Renal cortex interstitium (tissue), 11 donors: ENCODE results near the gene SPAG9. TPM values are rescaled to one million over a fixed set of nuclear protein-coding genes. Genes with fewer than 3 reads are reported as not detected.

Source experiments
- DNase-seq, 11 donors: peaks; one replicate each; pipeline ENCODE4 v3.0.0-alpha.2; 2013; ENCODE audit warnings: low read depth in 9 of 11, low spot score in 4 of 11; ENCODE audit errors: extremely low read depth in 1 of 11
- polyA plus RNA-seq, 3 donors: library from polyadenylated mRNA; unstranded; fragments of 120-200 nt; gene quantifications; one replicate each; pipeline ENCODE4 v1.2.1, GENCODE V29; 2013; ENCODE audit not compliant: insufficient read length in 3 of 3

SPAG9 gene
- polyA plus RNA-seq, 3 donors = 97.0 to 129 (median 103) TPM

DNA sequence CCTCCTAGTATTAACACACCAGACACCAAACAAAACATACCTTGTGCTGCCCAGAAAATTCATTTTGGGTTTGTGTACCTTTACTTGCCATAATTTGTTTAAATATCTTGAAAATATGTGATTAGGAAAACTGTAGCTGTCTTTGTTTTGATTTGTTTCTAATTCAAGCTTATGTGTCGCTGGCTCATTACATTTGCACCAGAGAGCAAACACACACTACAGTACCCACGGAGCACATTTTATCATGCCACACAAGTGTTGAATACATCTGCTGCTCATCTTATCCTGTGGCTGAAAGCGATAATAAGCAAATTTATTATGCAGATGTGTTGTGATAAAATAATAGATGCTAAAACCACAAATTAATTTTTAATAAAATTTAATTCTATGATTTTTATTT lies 63.1 kb downstream of the SPAG9 start:
- DNase-seq = no peak

DNA sequence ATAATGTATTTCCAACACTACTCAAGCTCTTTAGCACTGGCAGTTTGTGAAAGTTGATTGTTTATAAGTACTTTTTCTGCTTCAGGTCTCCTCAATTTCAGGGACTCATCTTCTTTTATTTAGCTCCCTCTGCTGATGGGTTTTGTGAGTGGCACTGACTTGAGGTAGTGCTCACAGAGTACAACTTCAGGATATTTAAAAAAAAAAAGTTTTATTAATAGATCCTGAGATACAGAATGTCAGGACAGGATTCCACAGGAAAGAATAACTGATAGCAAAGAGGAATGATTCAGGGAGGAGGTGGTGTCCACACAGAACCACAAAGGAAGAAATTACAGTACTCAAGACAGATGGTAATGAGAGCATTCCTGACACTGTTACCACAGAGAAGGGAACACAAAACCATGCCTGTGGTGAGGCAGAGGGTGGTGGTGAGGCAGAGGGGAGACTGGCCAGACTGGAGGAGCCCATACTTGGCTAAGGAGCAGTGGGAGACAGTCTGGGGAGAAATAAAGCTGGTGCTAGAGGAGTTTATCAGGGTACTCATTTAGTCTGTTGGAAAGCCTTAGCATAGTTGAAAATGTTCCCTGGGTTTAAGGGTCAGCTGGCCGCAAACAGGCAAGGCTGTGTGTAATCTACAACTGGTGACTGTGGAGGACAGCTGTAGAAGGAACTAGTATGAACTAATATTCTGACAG lies 63.7 kb downstream of the SPAG9 start:
- DNase-seq = peak in 7 of 11 donors; percentile 33 to 70 (median 40)

DNA sequence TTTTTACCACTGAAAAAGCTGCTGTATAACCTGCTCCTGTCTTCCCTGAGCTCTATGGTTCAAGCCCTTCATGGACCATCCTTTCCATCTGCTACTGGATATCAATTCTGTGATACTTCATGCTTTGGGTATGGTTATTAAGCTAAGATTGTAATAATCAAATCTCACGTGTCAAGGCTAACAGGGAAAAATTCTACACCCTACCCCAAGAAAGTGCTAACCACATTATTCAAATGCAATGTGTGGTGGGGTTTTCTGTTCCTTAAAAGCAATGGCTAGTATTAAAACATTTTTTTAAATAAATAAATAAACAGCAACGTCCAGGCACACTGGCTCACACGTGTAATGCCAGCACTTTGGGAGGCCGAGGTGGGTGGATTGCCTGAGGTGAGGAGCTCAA lies 65.9 kb downstream of the SPAG9 start:
- DNase-seq = no peak

DNA sequence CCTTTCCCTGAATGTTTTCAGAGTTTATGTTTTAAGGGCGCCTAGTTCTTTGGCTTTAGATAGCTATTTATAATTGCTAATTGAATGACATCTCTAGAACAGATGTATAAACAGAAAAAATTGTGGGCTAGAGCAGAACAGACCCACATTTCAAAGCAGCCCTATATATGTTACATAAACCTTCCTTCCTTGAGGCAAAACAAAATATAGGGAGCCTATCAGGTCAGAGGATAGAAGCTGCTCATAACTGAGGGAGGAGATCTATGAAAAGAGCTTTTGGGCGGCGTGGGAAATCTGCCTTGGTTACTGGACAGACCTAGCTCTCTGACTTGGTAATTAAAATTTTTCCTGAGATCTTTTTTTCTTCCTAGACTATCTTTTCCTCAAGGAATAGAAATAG lies 68.4 kb downstream of the SPAG9 start:
- no peak for DNase-seq

DNA sequence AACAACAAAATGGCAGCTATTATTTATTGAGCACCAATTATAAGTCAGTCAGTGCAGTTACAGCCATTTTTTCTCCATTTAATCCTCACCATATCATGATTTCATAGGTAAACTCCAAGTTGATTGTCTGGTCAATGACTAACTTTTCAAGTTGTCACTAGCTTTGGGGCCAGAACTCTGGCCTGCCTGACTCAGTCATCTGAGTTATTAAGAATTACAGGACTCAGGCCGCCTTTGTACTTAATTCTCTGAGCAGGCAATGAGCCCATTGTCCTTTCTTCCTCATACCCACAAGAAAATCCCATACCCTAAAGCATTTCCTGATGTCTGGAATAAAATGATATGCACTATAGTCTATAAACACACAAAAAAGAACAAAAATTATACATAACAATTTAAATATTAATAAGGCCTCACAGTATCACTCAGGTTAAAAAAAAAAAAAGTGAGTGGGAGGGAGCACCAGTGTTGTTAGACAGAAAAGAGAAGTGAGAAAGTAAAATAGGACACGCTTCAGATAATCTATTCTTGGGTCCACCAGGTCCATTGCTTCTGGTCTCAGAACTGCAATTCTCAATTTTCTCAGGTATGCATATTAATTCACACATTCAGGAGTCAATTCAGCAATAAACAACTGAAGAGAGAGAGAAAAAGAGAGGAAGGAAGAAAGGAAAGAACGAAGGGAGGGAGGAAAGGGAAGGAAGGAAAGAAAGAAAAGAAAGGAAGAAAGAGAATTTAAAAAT lies 70.2 kb downstream of the SPAG9 start:
- no peak for DNase-seq

DNA sequence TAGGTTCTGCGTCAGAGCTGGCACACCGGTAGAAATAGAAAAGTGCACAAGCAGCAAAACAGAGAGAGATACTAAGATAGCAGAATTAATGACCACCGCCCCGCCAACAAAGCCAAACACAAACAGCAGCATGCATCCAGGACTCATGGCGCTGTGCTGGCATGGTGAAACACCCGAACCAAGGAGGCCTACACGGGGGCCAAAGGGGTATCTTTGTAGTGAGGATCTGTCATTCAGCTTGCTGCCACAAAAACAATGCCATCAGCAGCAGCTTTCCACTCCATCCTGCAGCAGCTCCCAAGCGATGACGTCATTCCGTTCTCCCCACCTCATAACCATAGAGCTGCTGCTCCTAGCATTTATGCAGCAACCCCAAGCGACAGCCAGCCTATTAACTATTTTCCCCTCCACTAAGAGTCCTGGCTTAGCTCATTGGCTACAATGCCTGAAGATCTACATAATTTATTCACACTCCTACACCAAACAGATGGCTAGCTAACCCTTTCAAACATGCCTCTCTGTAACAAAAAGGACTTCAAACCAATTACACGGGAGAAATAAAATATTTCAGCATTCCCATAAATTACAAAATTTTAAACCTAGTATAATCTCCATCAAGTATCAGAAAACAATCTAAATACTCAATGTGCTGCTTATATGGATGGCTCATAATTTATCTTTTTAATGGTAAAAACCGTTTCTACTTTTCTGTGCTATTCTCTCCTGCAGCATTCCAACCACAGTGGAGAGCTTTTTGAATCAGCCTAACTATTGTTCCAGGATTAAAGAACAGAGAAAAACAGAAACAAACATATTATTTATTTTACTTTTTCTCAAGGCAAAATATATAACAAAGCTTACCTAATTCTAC lies 73.9 kb downstream of the SPAG9 start:
- DNase-seq = peak; percentile 85 to 99 (median 94)

DNA sequence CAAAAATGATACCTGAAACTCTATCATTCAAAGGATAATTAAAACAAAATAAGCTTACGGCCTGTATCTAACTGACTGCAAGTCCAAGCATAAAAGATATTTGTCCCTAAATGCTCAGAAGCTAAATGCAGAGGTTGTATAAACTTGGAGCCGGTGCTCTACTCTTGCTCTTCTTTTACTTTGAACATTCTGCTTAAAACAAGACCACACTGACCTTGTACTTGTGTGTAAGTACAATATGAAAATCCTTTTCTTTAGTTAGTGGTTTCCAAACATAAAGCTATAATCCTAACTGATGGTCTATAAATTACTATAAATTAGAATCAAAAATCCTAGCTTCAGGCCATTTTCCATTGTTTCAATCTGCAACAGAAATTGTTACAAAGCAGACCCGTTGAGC lies 74.6 kb downstream of the SPAG9 start:
- DNase-seq = no peak

DNA sequence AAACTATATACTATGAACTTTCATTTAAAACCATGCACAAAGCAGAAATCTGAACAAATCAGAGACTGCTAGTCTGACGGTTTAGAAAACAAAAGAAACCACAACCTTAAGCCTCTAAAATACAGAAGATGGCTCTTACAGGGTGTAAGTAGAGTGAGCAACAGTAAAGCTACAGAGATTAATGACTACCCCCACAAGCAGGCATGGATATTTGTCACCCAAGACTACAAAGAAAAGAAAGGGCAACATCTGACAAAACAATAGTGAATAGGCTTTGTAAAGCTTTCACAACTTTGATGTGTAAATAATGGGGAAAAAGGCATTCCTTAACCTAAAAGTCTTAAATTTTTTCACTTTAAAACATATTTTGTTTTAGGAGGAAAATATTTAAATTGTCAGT lies 75.0 kb downstream of the SPAG9 start:
- peak in 1 of 11 donors; percentile 29 for DNase-seq

DNA sequence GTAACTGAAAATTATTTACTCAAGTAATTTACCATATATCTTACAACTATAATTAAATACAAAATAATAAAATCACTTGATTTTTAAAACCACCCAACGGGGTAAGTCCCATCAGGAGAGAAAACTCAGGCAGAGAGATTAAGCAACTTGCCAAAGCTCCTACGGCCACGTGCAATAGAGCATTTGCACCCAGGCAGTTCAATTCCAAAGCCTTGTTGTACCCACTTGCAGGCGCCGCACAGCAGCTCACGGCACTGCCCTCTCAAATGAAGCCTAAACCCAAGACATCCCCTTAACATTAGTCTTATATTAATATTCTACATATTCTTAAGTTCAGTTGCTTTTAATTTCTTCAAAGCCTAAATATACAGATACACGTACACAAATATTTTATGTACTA lies 75.7 kb downstream of the SPAG9 start:
- DNase-seq = no peak

DNA sequence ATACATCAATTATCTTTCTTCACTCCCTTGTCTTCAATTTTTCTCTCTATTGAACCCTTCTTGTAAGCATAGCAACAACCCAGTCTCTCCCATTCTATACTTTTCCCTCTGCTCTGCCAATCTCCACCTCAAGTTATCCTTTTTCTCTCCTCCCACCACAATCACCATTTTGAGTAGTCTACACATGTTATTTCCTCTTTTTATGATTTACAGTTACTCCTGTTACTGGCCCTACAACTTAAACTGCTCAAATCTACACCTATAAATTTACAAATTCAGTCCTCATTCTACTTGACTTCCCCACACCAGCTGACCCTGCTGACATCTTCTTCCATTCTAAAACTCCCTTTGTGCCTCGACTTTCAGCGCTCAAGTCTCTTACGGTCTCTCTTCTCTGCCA lies 84.6 kb downstream of the SPAG9 start:
- no peak for DNase-seq

DNA sequence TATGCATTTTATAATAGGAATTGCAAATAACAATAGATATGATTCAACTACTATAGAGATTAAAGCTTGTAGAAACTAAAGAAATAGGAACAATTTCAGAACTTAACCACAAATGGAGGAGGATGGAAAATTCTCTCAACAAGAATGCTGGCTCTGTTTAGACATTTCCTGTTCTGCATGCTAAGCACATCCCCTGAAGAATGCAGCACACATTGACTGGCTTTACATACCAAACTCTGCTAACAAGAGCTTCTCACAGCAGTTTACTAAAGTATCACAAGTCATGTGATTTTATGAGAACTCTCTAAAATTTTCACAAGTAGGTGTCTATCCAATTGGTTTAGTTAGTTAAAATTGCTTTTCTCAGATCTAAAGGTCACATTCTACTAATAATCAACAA lies 85.2 kb downstream of the SPAG9 start:
- peak in 1 of 11 donors; percentile 53 for DNase-seq

DNA sequence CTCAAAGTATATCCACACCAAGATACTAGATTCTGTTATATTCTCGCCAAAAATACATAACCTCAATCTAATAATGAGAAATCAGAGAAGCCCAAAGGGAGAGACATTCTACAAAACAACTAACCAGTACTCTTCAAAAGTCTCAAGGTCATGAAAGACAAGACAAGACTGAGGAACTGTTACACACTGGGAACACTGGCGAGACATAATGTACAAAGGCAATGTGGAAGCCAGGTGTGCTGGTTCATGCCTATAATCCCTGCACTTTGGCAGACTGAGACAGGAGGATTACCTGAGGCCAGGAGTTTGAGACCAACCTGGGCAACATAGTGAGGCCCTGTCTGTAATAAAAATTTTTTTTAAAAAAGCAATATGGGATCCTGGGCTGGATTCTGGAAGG lies 85.9 kb downstream of the SPAG9 start:
- no peak for DNase-seq

DNA sequence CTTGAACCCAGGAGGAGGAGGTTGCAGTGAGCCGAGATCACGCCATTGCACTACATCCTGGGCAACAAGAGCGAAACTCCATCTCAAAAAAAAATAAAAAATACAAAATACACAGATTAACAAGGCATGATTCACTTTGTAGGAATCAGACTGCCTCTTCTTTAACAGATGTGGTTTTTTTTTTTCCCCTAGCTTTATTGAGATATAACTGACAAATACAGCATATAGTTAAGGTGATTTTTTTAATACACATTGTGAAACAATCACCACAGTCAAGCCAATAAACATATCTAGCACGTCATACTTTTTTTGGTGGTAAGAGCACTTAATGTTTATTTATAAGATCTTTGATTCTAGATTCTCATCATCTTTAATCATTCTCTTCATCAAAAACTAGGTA lies 87.8 kb downstream of the SPAG9 start:
- no peak for DNase-seq

DNA sequence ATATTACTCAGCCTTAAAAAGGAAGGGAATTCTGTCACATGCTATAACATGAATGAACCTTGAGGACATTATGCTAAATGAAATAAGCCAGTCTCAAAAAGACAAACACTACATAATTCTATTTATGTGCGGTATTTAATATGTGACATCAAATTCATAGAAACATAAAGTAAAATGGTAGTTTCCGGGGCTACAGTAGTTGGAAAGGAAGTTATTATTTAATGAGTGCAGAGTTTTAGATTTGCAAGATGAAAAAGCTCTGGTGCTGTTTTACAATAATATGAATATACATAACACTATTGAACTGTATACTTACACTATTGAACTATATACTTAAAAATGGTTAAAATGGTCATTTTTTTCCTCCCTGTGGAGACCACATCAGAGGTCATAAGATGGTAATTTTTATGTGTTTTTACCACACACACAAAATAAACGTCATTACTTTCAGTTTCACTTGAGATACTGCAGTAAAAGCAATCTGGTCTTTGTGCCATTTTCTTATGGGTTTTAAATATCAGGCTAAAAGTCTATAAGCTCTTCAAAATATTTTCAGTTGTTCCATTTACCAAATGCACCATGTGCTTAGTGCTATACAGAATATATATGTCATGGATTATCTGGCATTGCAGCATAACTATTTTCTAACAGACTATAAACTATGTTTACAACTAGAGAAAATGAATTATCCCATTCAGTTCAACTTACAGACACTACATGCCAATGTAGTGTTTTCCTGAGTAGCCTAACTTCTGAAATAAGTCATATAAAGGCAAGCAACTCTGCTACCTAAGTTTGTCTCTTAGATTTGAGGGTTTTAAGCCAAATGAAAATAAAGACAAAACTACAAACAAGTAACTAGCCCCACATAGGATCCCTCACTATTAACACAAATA lies 90.9 kb downstream of the SPAG9 start:
- no peak for DNase-seq

DNA sequence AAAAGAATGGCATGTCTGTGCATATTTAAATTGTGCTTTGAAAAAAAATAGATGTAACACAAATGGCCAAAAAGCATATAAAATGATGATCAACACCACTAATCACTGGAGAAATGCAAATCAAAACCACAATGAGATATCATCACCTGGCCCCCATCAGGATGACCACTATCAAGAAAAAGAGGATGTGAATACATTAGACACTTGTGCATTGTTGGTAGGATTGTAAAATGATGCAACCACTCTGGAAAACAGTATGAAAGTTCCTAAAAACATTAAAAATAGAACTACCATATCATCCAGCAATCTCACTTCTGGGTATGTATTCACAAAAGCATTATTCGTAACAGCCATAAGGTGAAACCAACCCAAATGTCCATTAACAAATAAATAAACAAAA lies 91.5 kb downstream of the SPAG9 start:
- no peak for DNase-seq

DNA sequence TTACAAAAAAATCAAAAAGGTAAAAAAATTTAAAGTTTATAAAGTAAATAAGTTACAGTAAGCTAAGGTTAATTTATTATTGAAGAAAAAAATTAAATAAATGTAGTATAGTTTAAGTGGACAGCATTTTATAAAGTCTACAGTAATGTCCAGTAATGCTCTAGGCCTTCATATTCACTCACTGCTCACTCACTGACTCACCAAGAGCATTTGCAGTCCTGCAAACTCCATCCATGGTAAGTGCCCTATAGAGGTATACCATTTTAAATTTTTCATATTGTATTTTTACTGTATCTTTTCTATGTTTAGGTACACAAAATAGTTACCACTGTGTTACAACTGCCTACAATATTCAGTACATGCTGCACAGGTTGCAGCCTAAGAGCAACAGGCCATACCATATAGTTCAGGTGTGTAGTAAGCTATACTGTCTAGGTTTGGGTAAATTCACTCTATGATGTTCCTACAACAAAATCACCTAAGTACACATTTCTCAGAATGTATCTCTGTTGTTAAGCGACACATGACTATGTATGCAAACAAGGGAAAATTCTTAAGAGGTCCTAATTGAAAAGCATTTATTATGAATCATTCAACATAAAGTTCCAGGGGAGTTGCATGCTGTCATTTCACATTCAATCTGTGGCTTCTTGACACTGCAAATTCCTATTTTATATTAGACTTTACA lies 92.3 kb downstream of the SPAG9 start:
- no peak for DNase-seq

DNA sequence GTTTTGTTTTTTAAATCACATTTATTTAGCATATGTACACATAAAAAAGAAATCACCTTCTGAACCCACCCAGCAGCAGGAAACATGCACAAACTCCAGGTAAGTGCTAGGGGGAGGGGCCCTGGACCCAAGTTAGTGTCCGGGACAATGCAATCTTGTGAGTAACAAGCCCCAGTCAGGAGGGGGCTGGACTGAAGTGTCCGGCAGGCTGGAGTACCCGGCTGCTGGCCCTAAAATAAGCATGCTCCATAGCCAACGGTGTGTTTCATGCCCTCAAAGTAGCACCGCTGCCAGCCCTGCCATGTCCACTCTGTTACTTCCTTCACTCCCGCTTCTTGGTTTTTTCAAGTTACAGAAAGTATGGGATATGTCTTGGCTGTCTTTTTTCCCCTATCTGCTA lies 102.1 kb downstream of the SPAG9 start:
- DNase-seq = no peak

DNA sequence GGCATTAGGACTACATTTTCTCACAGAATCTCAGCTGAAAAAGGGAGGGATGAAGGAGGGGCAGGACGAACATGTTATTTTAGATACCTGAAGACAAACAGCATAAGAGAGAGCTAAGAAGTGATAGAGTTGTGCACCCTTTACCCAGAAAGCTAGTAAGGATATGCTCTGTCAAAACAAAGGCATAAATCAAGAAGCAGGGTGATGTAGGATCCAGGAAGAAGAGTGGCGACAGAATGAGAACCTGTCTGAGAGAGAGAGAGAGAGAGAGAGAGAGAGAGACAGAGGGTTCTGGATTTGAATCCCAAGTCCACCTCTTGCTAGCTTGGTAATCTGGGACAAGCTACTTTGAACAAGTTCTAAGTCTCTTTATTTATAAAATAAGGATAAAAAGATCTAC lies 103.4 kb downstream of the SPAG9 start:
- no peak for DNase-seq
